NK-92 treated with Interleukin-12 subunit alpha and Interleukin-12 subunit beta, amount 100 ng/mL, for 24 hours (cell line): ENCODE measurements around the gene TFE3.

ENCODE experiments used
- DNase-seq: peaks from one replicate; lab custom pipeline; 2025; lab: John Stamatoyannopoulos, UW

The TFE3 gene

GRCh38 chrX:49061490-49061889 lies 18.3 kb upstream of the TFE3 start:
- DNase-seq = no peak

DNA sequence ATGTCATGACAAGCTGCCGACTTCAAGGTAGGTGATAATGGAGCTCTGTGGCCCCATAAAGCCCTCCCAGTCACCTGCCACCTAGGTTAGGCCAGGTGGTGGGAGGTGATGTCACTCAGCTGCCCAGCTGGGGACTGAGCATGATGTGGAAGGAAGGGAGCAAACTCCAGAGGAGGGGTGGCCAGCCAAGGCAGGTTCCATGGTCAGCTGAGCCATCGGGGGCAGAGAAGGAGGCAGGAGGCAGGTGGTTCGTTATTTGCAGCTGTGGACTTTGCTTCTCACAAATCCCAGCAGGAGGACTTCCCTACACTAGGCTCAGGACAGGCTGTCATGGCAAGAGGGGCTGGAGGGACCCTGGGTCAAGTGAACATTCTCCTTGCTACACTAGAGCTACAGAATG lies 17.8 kb upstream of the TFE3 start:
- no peak for DNase-seq

GRCh38 chrX:49059681-49060085 lies 16.5 kb upstream of the TFE3 start:
- no peak for DNase-seq

GRCh38 chrX:49059201-49059600 lies 16.0 kb upstream of the TFE3 start:
- DNase-seq = no peak

- no peak for DNase-seq
Observed at GRCh38 chrX:49058794-49059193, 15.6 kb upstream of the TFE3 start, which contains the start of gene CCDC120. Gene CCDC120 (plus strand): TSS chrX:49058999. CDS start chrX:49062042, 3,043 bp downstream.

GRCh38 chrX:49054073-49054762 lies 11.1 kb upstream of the TFE3 start:
- DNase-seq = no peak

DNA sequence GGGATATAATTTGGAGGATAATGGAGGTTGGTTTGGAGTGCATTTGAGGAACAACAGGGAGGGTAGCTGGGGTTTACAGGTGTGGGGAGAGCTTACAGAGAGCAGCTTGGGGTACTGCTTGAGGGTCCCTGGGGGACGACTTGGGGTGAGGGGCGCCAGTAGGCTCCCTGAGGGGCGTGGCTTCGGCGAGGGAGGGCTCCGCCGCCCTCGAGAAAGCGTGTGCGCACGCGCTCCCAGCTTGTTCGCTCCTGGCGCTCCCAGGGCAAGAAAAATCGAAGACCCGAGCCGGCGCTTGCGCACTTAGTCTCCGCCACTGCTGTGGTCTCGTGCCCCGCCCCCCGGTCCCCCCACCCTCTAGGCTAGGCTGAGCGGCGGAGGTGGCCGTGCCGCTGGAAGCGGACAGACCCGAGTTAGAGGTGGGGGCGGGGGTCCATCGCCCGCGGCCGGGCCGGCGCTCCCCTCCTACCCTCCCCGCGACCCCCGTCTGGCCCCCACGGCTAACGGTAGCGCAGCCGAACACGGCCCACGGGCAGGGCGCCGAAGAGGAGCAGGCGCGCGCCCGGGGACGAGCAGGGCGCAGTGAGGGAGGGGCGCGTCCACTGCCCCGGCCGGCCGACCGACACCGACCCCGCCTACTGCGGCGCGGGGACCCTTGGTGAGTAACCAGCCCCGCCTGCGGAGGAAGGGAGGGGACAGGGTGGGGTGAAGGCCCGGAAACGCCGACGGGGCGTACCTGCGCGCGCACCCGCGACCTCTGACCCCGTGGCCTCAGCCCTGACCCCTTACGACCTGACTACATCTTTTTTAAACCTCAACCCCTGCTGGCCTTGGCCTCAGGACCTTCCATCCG lies 10.3 kb upstream of the TFE3 start:
- DNase-seq = peak; percentile 70

DNA sequence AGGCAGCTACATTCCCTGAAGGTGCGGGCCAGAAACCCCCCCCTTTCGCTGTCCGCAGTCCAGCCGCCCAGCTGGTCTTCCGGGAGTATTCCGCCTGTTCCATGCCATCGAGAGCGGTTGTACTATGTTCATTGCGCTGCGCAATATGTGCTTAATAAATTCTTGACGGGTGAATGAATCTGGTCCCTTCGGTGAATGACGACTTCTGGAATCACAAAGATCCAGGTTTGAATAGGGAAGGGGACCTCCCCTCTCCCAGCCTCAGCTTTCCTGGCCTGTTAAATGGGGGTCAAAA lies 777 bp upstream of the TFE3 start:
- no peak for DNase-seq

DNA sequence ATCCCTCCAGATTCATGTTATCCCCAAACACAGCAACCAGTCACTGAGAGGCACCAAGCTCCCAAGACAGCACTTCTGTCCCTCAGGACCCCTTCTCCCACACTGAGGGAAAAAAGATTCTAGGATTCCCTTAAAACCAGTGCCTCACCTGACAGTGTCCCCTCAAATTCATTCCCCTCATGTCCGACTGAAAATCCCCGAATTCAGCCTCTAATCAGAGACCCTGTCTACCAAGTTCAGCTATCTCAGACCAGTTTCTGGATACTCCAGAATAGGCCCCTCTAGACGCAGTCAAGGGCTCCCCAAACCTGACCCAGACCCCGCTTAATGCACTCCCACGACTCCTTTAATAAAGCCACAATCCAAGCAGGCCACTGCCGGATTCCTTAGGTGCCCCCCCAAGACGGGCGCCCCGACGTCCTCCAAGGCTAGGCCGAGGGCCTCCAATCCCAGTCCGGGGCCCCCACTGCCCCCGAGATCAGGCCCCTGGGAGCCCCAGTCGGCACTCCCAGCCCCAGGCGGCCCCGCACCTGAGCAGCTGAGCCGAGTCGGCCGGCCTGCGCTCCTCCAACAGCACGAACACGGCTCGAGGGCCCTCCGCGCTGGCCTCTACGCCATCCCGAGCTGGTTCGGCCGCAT lies 457 bp downstream of the TFE3 start:
- no peak for DNase-seq

- no peak for DNase-seq
Observed at GRCh38 chrX:49041744-49042580, 1.2 kb downstream of the TFE3 start.

- no peak for DNase-seq
Observed at GRCh38 chrX:49040376-49040955, 2.7 kb downstream of the TFE3 start.

- DNase-seq = peak; percentile 68
Observed at GRCh38 chrX:49039598-49040375, 3.4 kb downstream of the TFE3 start.

- no peak for DNase-seq
Observed at GRCh38 chrX:49037883-49038475, 5.2 kb downstream of the TFE3 start.

- no peak for DNase-seq
Observed at GRCh38 chrX:49030283-49030682, 12.9 kb downstream of the TFE3 start.

GRCh38 chrX:49029876-49030275 lies 13.3 kb downstream of the TFE3 start:
- DNase-seq = no peak

- no peak for DNase-seq
Observed at GRCh38 chrX:49019599-49020249, 23.4 kb downstream of the TFE3 start.

- no peak for DNase-seq
Observed at GRCh38 chrX:49019050-49019449, 24.1 kb downstream of the TFE3 start.

GRCh38 chrX:49003696-49004095 lies 39.5 kb downstream of the TFE3 start:
- no peak for DNase-seq

- peak; percentile 73 for DNase-seq
Observed at GRCh38 chrX:49002091-49002935, 40.8 kb downstream of the TFE3 start, which contains the start of gene GRIPAP1. Gene GRIPAP1 (minus strand): TSS chrX:49002264. CDS start chrX:49002229, 35 bp downstream.
